K562 (cell line): ENCODE data around the gene C17orf78. TPM values are rescaled to one million over a fixed set of nuclear protein-coding genes. Genes with fewer than 3 reads are reported as not detected.

Experiments
- ATAC-seq: fragments of 200-7000 bp; cut with Tn5 transposase; 3 replicates; pipeline ENCODE4 v1.9.1; 2020; ENCODE audit warnings: moderate library complexity
- BruUV-seq: library from RNA; stranded (reverse); fragments of 400-500 nt; replicated peaks from 2 replicates; lab custom pipeline; 2021; lab: Mats Ljungman, UMichigan
- CTCF ChIA-PET: fragments of 300-600 bp; formaldehyde crosslinking; extraction: SDS; loops from one replicate; lab custom pipeline; 2021; ENCODE audit warnings: low intra/inter-chr PET ratio; lab: Yijun Ruan, JAX
- POLR2A ChIA-PET: fragments of 300-600, 350-650 bp; sonication (Branson Sonifier 250); formaldehyde crosslinking; extraction: SDS; loops from one replicate; lab custom pipeline; 2021; ENCODE audit warnings: antibody characterized with exemption, inconsistent platforms; lab: Yijun Ruan, JAX
- DNase-seq, 4 experiments: peaks; one replicate each; pipeline versions ENCODE4 v3.0.0 to v3.0.0-alpha.2; 2011 to 2018; ENCODE audit warnings: low spot score in 3 of 4, mixed read lengths in 3 of 4; ENCODE audit errors: extremely low read depth in 1 of 4
- FAIRE-seq: peaks from 2 replicates; lab custom pipeline; 2011; peaks lifted over from hg19 to GRCh38; lab: Jason Lieb, UNC
- H2AFZ ChIP-seq: 2 replicates; pipeline ENCODE4 v1.6.0; 2011; ENCODE audit warnings: low read depth, low read length, control low read depth, inconsistent platforms
- H3K27ac ChIP-seq: fragments of 200-600 bp; 3 replicates; pipeline ENCODE4 v1.8.0; 2011; ENCODE audit warnings: low read depth, mild to moderate bottlenecking, control low read depth, inconsistent platforms, low read length, moderate library complexity, mixed read lengths; ENCODE audit errors: extremely low read depth
- H3K27me3 ChIP-seq, 2 experiments: fragments of 300-600 bp in 1 of 2; 2 replicates in 1 of 2; 3 replicates in 1 of 2; pipeline versions ENCODE4 v1.6.0 to v1.8.0; 2011; ENCODE audit warnings: inconsistent platforms in 2 of 2, low read length in 2 of 2, mild to moderate bottlenecking in 1 of 2, mixed read lengths in 1 of 2, moderate library complexity in 1 of 2; ENCODE audit not compliant: control insufficient read depth in 2 of 2, insufficient read depth in 2 of 2
- H3K36me3 ChIP-seq: fragments of 300-600 bp; 3 replicates; pipeline ENCODE4 v1.8.0; 2011; ENCODE audit warnings: mild to moderate bottlenecking, low read length, inconsistent platforms; ENCODE audit not compliant: control insufficient read depth, insufficient read depth
- H3K4me1 ChIP-seq, 2 experiments: fragments of 200-600 bp in 1 of 2; replicated peaks in 1 of 2; 2 replicates in 1 of 2; 3 replicates in 1 of 2; pipeline versions ENCODE4 v1.5.1 to v1.8.0; 2011; ENCODE audit warnings: inconsistent platforms in 2 of 2, low read length in 2 of 2, mild to moderate bottlenecking in 1 of 2, mixed read lengths in 1 of 2, moderate library complexity in 1 of 2; ENCODE audit not compliant: control insufficient read depth in 2 of 2, insufficient read depth in 2 of 2
- H3K4me2 ChIP-seq: 2 replicates; pipeline ENCODE4 v1.6.1; 2011; ENCODE audit warnings: low read length, control low read depth, inconsistent platforms, mixed read lengths; ENCODE audit not compliant: insufficient read depth
- H3K4me3 ChIP-seq: fragments of 200-600 bp; sonication (generic), shearing (Covaris generic); 2 replicates; pipeline ENCODE4 v1.5.1; 2016; ENCODE audit warnings: control low read depth, inconsistent platforms
- H3K79me2 ChIP-seq: fragments of 200-600 bp; 3 replicates; pipeline ENCODE4 v1.8.0; 2011; ENCODE audit warnings: low read length, inconsistent platforms; ENCODE audit not compliant: control insufficient read depth, insufficient read depth
- H3K9ac ChIP-seq, 2 experiments: 2 replicates each; pipeline versions ENCODE4 v1.6.0 to v1.6.1; 2011; ENCODE audit warnings: low read depth in 2 of 2, low read length in 2 of 2, control low read depth in 1 of 2, inconsistent platforms in 1 of 2, mild to moderate bottlenecking in 1 of 2, mixed read lengths in 1 of 2; ENCODE audit not compliant: insufficient read depth in 1 of 2
- H3K9me1 ChIP-seq: one replicate; pipeline ENCODE4 v1.6.0; 2011; ENCODE audit warnings: inconsistent platforms, mild to moderate bottlenecking, low read length, moderate library complexity; ENCODE audit not compliant: control insufficient read depth, insufficient read depth
- H3K9me3 ChIP-seq: replicated peaks from 2 replicates; pipeline ENCODE4 v1.5.1; 2011; ENCODE audit warnings: low read depth, low read length, inconsistent platforms; ENCODE audit not compliant: control insufficient read depth, insufficient read depth
- H4K20me1 ChIP-seq: replicated peaks from 2 replicates; pipeline ENCODE4 v1.6.1; 2011; ENCODE audit warnings: low read length, inconsistent platforms, mixed read lengths; ENCODE audit not compliant: control insufficient read depth, insufficient read depth
- BDP1 ChIP-seq: IDR thresholded peaks from 3 replicates; pipeline ENCODE4 v1.6.1; 2011; ENCODE audit not compliant: insufficient read length, insufficient read depth
- HDAC2 ChIP-seq: fragments of 450-650 bp; IDR thresholded peaks from 2 replicates; pipeline ENCODE4 v1.6.1; 2016; ENCODE audit warnings: mild to moderate bottlenecking
- KLF1 ChIP-seq: fragments of 450-650 bp; IDR thresholded peaks from 2 replicates; pipeline ENCODE4 v1.6.1; 2016; ENCODE audit warnings: missing genetic modification characterization, missing compliant biosample characterization
- L3MBTL2 ChIP-seq: fragments of 450-650 bp; IDR thresholded peaks from 2 replicates; pipeline ENCODE4 v1.6.1; 2016; ENCODE audit warnings: mild to moderate bottlenecking, moderate library complexity
- MYBL2 ChIP-seq, 2 experiments: fragments of 450-650 bp in 1 of 2; sonication (generic) in 1 of 2; formaldehyde crosslinking in 1 of 2; IDR thresholded peaks; 2 replicates each; pipeline versions ENCODE4 v1.6.1 to v1.8.1; 2017 to 2022; ENCODE audit warnings: borderline replicate concordance in 1 of 2, inconsistent platforms in 1 of 2, low read depth in 1 of 2, mild to moderate bottlenecking in 1 of 2, missing genetic modification reagents in 1 of 2, moderate library complexity in 1 of 2
- NEUROD1 ChIP-seq: fragments of 150-350 bp; IDR thresholded peaks from 2 replicates; pipeline ENCODE4 v1.6.1; 2014; ENCODE audit warnings: borderline replicate concordance, low read length, low read depth; ENCODE audit not compliant: partially characterized antibody
- NFATC3 ChIP-seq: fragments of 450-650 bp; IDR thresholded peaks from 2 replicates; pipeline ENCODE4 v1.6.1; 2017; ENCODE audit warnings: mild to moderate bottlenecking
- NR2F6 ChIP-seq: fragments of 450-650 bp; formaldehyde crosslinking; IDR thresholded peaks from 2 replicates; pipeline ENCODE4 v1.4.0; 2020; ENCODE audit warnings: mild to moderate bottlenecking
- PBX2 ChIP-seq, 2 experiments: IDR thresholded peaks in 1 of 2; conservative IDR thresholded peaks in 1 of 2; 2 replicates each; pipeline ENCODE4 v1.6.1; 2016; ENCODE audit warnings: low read depth in 2 of 2, mild to moderate bottlenecking in 1 of 2, missing compliant biosample characterization in 1 of 2, missing genetic modification characterization in 1 of 2, moderate library complexity in 1 of 2
- RAD21 ChIP-seq, 2 experiments: fragments of 250-450 bp in 1 of 2; fragments of 450-650 bp in 1 of 2; sonication (Bioruptor Pico) in 1 of 2; formaldehyde crosslinking in 1 of 2; IDR thresholded peaks in 1 of 2; conservative IDR thresholded peaks in 1 of 2; 2 replicates each; pipeline versions ENCODE4 v1.4.0 to v1.8.0; 2020 to 2022; ENCODE audit warnings: mild to moderate bottlenecking in 2 of 2, moderate library complexity in 1 of 2
- TFE3 ChIP-seq: fragments of 450-650 bp; formaldehyde crosslinking; IDR thresholded peaks from 2 replicates; pipeline ENCODE4 v1.4.0; 2020; ENCODE audit warnings: mild to moderate bottlenecking, mixed read lengths
- ZNF431 ChIP-seq: sonication (generic); formaldehyde crosslinking; IDR thresholded peaks from 2 replicates; pipeline ENCODE4 v1.8.0; 2022; ENCODE audit warnings: mild to moderate bottlenecking, missing genetic modification reagents
- WGBS: fragments of 100-300 bp; shearing (Covaris generic); methylation state at CpG from one replicate; pipeline ENCODE4 v1.1.6; 2016; ENCODE audit warnings: low coverage, mixed read lengths; ENCODE audit not compliant: insufficient coverage; ENCODE audit errors: missing lambda C conversion rate; 5-methylcytosine and 5-hydroxymethylcytosine counted together
- in situ Hi-C: fragments of 300-500 bp; cut with MboI; formaldehyde crosslinking; loops from 4 replicates; pipeline ENCODE4 v1.15.0; 2018; ENCODE audit warnings: inconsistent platforms, mixed read lengths
- intact Hi-C: fragments of 100-400 bp; cut with micrococcal nuclease; formaldehyde crosslinking; loops from 2 replicates; pipeline ENCODE4 v1.14.2; 2022
- polyA plus RNA-seq, 8 experiments: library from polyadenylated mRNA; depleted of rRNA in 4 of 8; stranded (reverse) in 5 of 8; unstranded in 3 of 8; fragments of >200 nt; fragmentation: Nextera tagmentation in 2 of 8; fragmentation: Illumina TruSeq in 1 of 8; extraction: Ambion mirVana in 2 of 8; extraction: Trizol in 1 of 8; gene quantifications; 2 replicates each; pipeline versions ENCODE4 v1.2.1 to v1.2.3, GENCODE V29; 2011 to 2014; ENCODE audit warnings: inconsistent platforms in 1 of 8, missing spikeins in 1 of 8
- total RNA-seq, 7 experiments: library from RNA; depleted of rRNA in 6 of 7; stranded (reverse); fragments of >200 nt in 6 of 7; fragmentation: Illumina TruSeq in 2 of 7; extraction: Trizol in 2 of 7; gene quantifications; 2 replicates each; pipeline versions ENCODE4 v1.2.1 to v1.2.3, GENCODE V29; 2011 to 2021; ENCODE audit warnings: low replicate concordance in 1 of 7

The C17orf78 gene
- total and polyA plus RNA-seq, 9 of the 15 experiments (the other 6 are each of a cell fraction or from before 2014, with no cell fraction given), result not detected

- TF ChIP-seq PBX2 (CRISPR knock-in tag; IDR thresholded peaks at IDR 0.05; ENCODE audit: low read depth) (no peak), PBX2 (tag; conservative IDR thresholded peaks at IDR 0.05; ENCODE audit: low read depth) (no peak), NR2F6 (CRISPR knock-in tag) (no peak), TFE3 (CRISPR knock-in tag) (no peak), BDP1 (no peak), L3MBTL2 (no peak)
Measured at GRCh38 chr17:37342589-37342988, 33.2 kb upstream of the C17orf78 start (continued).

GRCh38 chr17:37344519-37344918, 31.3 kb upstream of the C17orf78 start:
- in situ Hi-C loops, result no loop called here
- FAIRE-seq, result no peak
- peaks cover 67% of the 10 kb centered on the region; the same call in 2 of the 3 replicates for H3K36me3 ChIP-seq
- no TSS peak for BruUV-seq
- ChIA-PET CTCF (no interaction called here), POLR2A (interaction anchor here (0.8 kb wide), 1 partner anchor 176 kb away, joined by 3 read pairs; no protein-coding TSS in a partner anchor)
- no peak for ATAC-seq
- DNase-seq, result no peak
- TF ChIP-seq KLF1 (tag) (no peak), HDAC2 (no peak), NFATC3 (no peak), ZNF431 (CRISPR knock-in tag) (no peak), MYBL2 (IDR thresholded peaks at IDR 0.05; ENCODE audit: low read depth) (no peak), MYBL2 (CRISPR knock-in tag; IDR thresholded peaks at IDR 0.05; ENCODE audit: borderline replicate concordance) (no peak), NEUROD1 (no peak), RAD21 (CRISPR knock-in tag; conservative IDR thresholded peaks at IDR 0.05 in 1 of 2, IDR thresholded peaks at IDR 0.05 in 1 of 2) (no peak)
- TF ChIP-seq, all 486 proteins: peak for 0
- no peak overlapping the region for H3K9ac ChIP-seq
- no peak overlapping the region for H2AFZ ChIP-seq
- H3K9me1 ChIP-seq, result no peaks in the 10 kb centered on the region
- no peak overlapping the region for H3K4me2 ChIP-seq
- H3K4me1 ChIP-seq, result peaks cover 3% of the 10 kb centered on the region in 2 experiments; a peak in 2 of 5 replicates
- H3K27me3 ChIP-seq, result no peaks in the 10 kb centered on the region
- no peaks in the 10 kb centered on the region for H4K20me1 ChIP-seq
- H3K4me3 ChIP-seq, result no peak overlapping the region
- intact Hi-C loops, result no loop called here
- H3K27ac ChIP-seq, result no peak overlapping the region
- peaks cover 8% of the 10 kb centered on the region for H3K9me3 ChIP-seq
- H3K79me2 ChIP-seq, result peaks cover 97% of the 10 kb centered on the region
- WGBS, result 100% methylated on average over 4 of the region's 4 CpGs
